SK-N-SH treated with all-trans-retinoic acid at 6 μM for 48 hours (cell line): ENCODE measurements around the gene LRP11.

Source experiments
- ATAC-seq: fragments of 200-7000 bp; cut with Tn5 transposase; 3 replicates; pipeline ENCODE4 v1.9.1; 2020; ENCODE audit warnings: mild to moderate bottlenecking, moderate library complexity
- CREB5 ChIP-seq: fragments of 250-450 bp; sonication (Bioruptor Pico); IDR thresholded peaks from 2 replicates; pipeline ENCODE4 v1.5.1; 2020; ENCODE audit warnings: low read depth, mild to moderate bottlenecking, moderate library complexity
- CSDC2 ChIP-seq: fragments of 250-450 bp; sonication (Bioruptor Pico); IDR thresholded peaks from 2 replicates; pipeline ENCODE4 v1.5.0; 2020; ENCODE audit warnings: mild to moderate bottlenecking, moderate library complexity
- ESRRG ChIP-seq: fragments of 250-450 bp; sonication (Bioruptor Pico); IDR thresholded peaks from 2 replicates; pipeline ENCODE4 v1.6.1; 2021; ENCODE audit warnings: mild to moderate bottlenecking
- GLIS3 ChIP-seq: fragments of 250-450 bp; sonication (Bioruptor Pico); IDR thresholded peaks from 2 replicates; pipeline ENCODE4 v1.5.0; 2020; ENCODE audit warnings: mild to moderate bottlenecking, moderate library complexity
- ISL1 ChIP-seq: fragments of 250-450 bp; sonication (Bioruptor Pico); IDR thresholded peaks from 2 replicates; pipeline ENCODE4 v2.1.2; 2022; ENCODE audit warnings: mild to moderate bottlenecking, moderate library complexity
- OSR1 ChIP-seq: fragments of 250-450 bp; sonication (Bioruptor Pico); IDR thresholded peaks from 2 replicates; pipeline ENCODE4 v1.8.0; 2022; ENCODE audit warnings: moderate library complexity, mild to moderate bottlenecking, inconsistent platforms
- PATZ1 ChIP-seq: fragments of 250-450 bp; sonication (Bioruptor Pico); IDR thresholded peaks from 2 replicates; pipeline ENCODE4 v1.8.0; 2020; ENCODE audit warnings: mild to moderate bottlenecking, moderate library complexity, borderline replicate concordance
- PPARA ChIP-seq: fragments of 250-450 bp; sonication (Bioruptor Pico); IDR thresholded peaks from 2 replicates; pipeline ENCODE4 v1.5.0; 2020; ENCODE audit warnings: mild to moderate bottlenecking, borderline replicate concordance
- RARB ChIP-seq: fragments of 250-450 bp; sonication (Bioruptor Pico); IDR thresholded peaks from 2 replicates; pipeline ENCODE4 v1.8.0; 2021; ENCODE audit warnings: mild to moderate bottlenecking, moderate library complexity
- SNAI2 ChIP-seq: fragments of 250-450 bp; sonication (Bioruptor Pico); IDR thresholded peaks from 2 replicates; pipeline ENCODE4 v1.5.0; 2020; ENCODE audit warnings: mild to moderate bottlenecking, moderate library complexity
- TCF4 ChIP-seq: fragments of 250-450 bp; sonication (Bioruptor Pico); IDR thresholded peaks from 2 replicates; pipeline ENCODE4 v1.8.0; 2021; ENCODE audit warnings: mild to moderate bottlenecking, moderate library complexity, borderline replicate concordance
- TOX ChIP-seq: fragments of 250-450 bp; sonication (Bioruptor Pico); IDR thresholded peaks from 2 replicates; pipeline ENCODE4 v1.8.0; 2021; ENCODE audit warnings: mild to moderate bottlenecking, moderate library complexity, borderline replicate concordance
- TSHZ2 ChIP-seq: fragments of 250-450 bp; sonication (Bioruptor Pico); IDR thresholded peaks from 2 replicates; pipeline ENCODE4 v1.5.0; 2020; ENCODE audit warnings: mild to moderate bottlenecking, moderate library complexity
- ZC3H10 ChIP-seq: fragments of 250-450 bp; sonication (Bioruptor Pico); IDR thresholded peaks from 2 replicates; pipeline ENCODE4 v1.5.1; 2021; ENCODE audit warnings: mild to moderate bottlenecking, moderate library complexity
- ZFP30 ChIP-seq: fragments of 450-650 bp; formaldehyde crosslinking; IDR thresholded peaks from 2 replicates; pipeline ENCODE4 v1.5.0; 2022; ENCODE audit warnings: mild to moderate bottlenecking, moderate library complexity
- ZNF565 ChIP-seq: fragments of 450-650 bp; formaldehyde crosslinking; conservative IDR thresholded peaks from 2 replicates; pipeline ENCODE4 v1.5.0; 2020; ENCODE audit warnings: low read depth, mild to moderate bottlenecking, moderate library complexity
- ZNF70 ChIP-seq: fragments of 450-650 bp; formaldehyde crosslinking; IDR thresholded peaks from 2 replicates; pipeline ENCODE4 v1.5.0; 2020; ENCODE audit warnings: mild to moderate bottlenecking, moderate library complexity
- ZNF8 ChIP-seq: fragments of 450-650 bp; formaldehyde crosslinking; IDR thresholded peaks from 2 replicates; pipeline ENCODE4 v1.5.0; 2020; ENCODE audit warnings: mild to moderate bottlenecking, moderate library complexity
- TF ChIP-seq, protein P1 (sequence below): fragments of 250-450 bp; sonication (Bioruptor Pico); IDR thresholded peaks from 2 replicates; pipeline ENCODE4 v1.5.1; 2021; ENCODE audit warnings: mild to moderate bottlenecking, moderate library complexity
- TF ChIP-seq, protein P2 (sequence below): fragments of 250-450 bp; sonication (Bioruptor Pico); IDR thresholded peaks from 2 replicates; pipeline ENCODE4 v1.8.0; 2021; ENCODE audit warnings: low read depth, mild to moderate bottlenecking, moderate library complexity, borderline replicate concordance

Gene LRP11

GRCh38 chr6:149884215-149884614, 20.1 kb upstream of the LRP11 start:
- no peak for ATAC-seq
- TF ChIP-seq PPARA (CRISPR knock-in tag), result no peak

- no peak for TF ChIP-seq ZNF565 (CRISPR knock-in tag)
- TF ChIP-seq PATZ1 (CRISPR knock-in tag), result no peak
- TF ChIP-seq SNAI2 (CRISPR knock-in tag), result no peak
- TF ChIP-seq ZC3H10, result no peak
- TF ChIP-seq TSHZ2, result no peak
- TF ChIP-seq TCF4, result no peak
- TF ChIP-seq PPARA (CRISPR knock-in tag), result no peak
- no peak for TF ChIP-seq GLIS3
- TF ChIP-seq ZNF8 (CRISPR knock-in tag), result no peak
- TF ChIP-seq TOX (CRISPR knock-in tag), result no peak
- no peak for TF ChIP-seq CSDC2 (CRISPR knock-in tag)
- no peak for ATAC-seq
These were observed 17.7 kb upstream of the LRP11 start for GRCh38 chr6:149881860-149882259.

DNA sequence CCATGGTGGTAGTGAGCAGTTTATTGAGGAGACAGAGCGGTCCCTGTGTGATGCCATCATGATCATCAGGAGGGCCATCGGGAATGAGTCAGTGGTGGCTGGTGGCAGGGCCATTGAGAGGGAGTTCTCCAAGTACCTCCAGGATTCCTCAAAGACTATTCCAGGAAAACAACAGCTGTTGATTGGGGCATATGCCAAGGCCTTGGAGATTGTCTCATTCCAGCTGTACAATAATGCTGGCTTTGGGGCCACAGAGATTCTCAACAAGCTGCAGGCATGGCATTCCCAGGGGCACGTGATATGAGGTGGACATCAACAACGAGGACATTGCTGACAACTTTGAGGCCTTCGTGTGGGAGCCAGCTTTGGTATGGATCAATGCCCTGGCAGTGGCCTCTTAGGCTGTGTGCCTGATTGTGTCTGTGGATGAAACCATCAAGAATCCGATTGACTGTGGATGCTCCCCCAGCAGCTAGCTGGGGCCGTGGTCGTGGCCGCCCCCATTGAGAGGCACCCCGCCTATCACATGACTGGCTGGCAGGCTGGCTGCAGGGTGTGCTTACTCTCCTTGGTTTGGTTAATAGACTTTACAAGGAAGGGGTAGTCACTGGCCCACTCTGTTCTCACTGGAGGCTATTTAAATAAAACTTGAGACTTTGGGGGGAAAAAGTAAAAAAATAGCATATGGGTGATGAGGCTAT, 17.1 kb upstream of the LRP11 start:
- no peak for TF ChIP-seq PATZ1 (CRISPR knock-in tag)
- TF ChIP-seq ZNF8 (CRISPR knock-in tag), result no peak
- TF ChIP-seq, protein P1, sequence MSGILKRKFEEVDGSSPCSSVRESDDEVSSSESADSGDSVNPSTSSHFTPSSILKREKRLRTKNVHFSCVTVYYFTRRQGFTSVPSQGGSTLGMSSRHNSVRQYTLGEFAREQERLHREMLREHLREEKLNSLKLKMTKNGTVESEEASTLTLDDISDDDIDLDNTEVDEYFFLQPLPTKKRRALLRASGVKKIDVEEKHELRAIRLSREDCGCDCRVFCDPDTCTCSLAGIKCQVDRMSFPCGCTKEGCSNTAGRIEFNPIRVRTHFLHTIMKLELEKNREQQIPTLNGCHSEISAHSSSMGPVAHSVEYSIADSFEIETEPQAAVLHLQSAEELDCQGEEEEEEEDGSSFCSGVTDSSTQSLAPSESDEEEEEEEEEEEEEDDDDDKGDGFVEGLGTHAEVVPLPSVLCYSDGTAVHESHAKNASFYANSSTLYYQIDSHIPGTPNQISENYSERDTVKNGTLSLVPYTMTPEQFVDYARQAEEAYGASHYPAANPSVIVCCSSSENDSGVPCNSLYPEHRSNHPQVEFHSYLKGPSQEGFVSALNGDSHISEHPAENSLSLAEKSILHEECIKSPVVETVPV (CRISPR knock-in tag), result no peak
- TF ChIP-seq, protein P2, sequence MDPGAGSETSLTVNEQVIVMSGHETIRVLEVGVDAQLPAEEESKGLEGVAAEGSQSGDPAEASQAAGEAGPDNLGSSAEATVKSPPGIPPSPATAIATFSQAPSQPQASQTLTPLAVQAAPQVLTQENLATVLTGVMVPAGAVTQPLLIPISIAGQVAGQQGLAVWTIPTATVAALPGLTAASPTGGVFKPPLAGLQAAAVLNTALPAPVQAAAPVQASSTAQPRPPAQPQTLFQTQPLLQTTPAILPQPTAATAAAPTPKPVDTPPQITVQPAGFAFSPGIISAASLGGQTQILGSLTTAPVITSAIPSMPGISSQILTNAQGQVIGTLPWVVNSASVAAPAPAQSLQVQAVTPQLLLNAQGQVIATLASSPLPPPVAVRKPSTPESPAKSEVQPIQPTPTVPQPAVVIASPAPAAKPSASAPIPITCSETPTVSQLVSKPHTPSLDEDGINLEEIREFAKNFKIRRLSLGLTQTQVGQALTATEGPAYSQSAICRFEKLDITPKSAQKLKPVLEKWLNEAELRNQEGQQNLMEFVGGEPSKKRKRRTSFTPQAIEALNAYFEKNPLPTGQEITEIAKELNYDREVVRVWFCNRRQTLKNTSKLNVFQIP (CRISPR knock-in tag), result no peak
- TF ChIP-seq ISL1 (CRISPR knock-in tag), result no peak
- no peak for TF ChIP-seq ZNF565 (CRISPR knock-in tag)
- no peak for TF ChIP-seq GLIS3
- no peak for TF ChIP-seq TOX (CRISPR knock-in tag)
- TF ChIP-seq ESRRG (CRISPR knock-in tag), result no peak
- TF ChIP-seq RARB, result no peak
- TF ChIP-seq PPARA (CRISPR knock-in tag), result no peak
- TF ChIP-seq ZC3H10, result no peak
- no peak for TF ChIP-seq OSR1 (CRISPR knock-in tag)
- no peak for TF ChIP-seq TSHZ2
- TF ChIP-seq ZNF70 (CRISPR knock-in tag), result no peak
- no peak for TF ChIP-seq CSDC2 (CRISPR knock-in tag)
- TF ChIP-seq CREB5 (CRISPR knock-in tag), result no peak
- no peak for TF ChIP-seq ZFP30 (CRISPR knock-in tag)

More for the DNA sequence above, 17.1 kb upstream of the LRP11 start:
- no peak for ATAC-seq
